HG03025 (cell line): ENCODE results near the gene WWOX.

Experiments used
- ATAC-seq: cut with Tn5 transposase; IDR thresholded peaks from one replicate; pipeline ENCODE4 v1.9.1; 2021; ENCODE audit warnings: mild to moderate bottlenecking, moderate library complexity; ENCODE audit not compliant: unreplicated experiment, low FRiP score

The WWOX gene

DNA sequence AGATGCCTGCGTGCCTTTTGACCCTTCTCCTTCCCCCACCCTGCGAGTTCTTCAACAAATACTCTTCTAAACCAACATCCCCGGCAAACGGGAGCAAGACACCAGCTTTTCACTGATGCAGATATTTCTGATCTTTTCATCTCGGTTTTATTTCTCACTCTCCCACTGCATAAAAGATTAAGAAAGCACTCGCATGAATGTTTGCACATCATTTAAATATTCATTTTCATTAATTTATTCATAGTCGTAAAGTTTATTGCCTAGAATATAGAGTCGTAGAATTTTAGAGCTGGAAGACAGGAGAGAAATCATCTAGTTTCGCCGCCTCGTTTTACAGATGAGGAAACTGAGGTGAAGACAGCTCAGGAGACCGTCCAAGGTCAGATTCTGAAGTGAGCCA, 1013.0 kb downstream of the WWOX start:
- no peak for ATAC-seq

DNA sequence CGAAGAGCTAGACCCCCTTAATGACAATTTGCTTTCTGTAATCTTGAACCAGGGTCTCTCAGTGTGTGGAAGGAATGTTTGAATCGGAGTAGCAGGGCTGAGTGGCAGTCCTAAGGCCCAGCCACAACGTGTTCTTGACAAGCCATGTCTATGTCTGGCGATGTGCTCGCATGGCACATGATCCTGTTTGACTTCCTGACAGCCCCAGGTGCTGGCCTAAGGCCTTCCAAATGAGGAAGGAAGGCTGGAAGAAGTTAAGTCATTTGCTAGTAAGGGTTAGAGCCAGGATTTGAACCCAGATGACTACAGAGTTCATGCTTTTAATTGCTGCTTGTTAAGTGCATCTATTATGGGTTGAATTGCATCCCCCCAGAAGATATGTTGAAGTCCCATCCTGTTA, 1014.4 kb downstream of the WWOX start:
- ATAC-seq = no peak

DNA sequence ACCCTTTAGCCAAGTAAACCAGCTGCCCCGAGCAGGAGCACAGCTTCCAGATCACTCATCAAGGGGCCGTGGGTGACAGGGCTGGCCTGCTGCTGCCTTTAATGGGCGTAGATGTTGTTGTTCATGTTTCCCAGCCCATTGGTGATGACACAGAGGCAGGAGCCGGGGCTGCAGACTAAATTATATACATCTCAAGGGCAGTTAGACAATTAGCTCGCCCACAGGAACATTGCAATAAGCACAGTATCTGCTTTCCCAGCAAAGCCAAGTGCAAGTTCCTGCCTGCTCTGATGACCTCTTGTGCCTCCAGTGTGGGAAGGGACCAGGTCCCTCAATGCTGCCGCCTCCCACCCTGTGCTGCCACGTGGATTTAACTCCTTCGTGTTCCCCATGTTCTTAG, 1015.3 kb downstream of the WWOX start:
- ATAC-seq = no peak

DNA sequence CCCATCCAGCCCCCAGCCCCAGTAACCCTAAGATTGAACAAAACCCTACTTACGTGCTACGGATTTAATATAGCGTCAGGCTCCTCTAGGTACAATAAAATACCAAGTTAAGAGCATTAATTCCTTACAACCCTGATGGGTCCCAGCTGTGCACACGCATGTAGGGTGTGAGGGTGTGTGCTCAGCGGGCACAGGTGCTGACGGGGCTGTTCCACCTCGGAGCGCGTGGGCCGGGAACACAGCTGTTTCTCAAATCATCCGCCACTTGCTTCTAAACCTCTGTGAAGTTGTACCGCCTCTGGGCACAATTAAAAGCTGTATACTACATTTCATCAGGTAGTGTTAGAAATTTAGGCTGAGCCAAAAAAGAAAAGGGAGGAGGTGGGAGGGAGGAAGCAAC, 1022.5 kb downstream of the WWOX start:
- no peak for ATAC-seq

DNA sequence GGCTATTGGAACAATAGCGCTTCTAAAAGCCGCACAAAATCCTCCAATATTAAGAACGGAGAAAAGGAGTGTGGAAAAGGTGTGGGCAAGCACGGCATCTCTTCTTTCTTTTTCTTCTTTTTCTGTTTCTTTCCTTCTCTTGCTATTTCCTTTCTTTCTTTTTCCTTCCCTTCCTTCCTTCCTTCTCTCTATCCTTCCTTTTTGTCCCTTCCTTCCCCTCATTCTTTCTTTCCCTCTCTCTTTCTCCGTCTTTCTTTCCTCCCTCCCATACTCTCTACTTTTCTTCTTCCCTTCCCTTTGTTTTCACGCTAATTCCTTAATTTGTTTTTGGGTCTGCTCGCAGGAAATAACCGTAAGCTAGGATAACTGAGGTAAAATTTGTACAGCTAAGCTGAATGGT, 1022.9 kb downstream of the WWOX start:
- no peak for ATAC-seq

DNA sequence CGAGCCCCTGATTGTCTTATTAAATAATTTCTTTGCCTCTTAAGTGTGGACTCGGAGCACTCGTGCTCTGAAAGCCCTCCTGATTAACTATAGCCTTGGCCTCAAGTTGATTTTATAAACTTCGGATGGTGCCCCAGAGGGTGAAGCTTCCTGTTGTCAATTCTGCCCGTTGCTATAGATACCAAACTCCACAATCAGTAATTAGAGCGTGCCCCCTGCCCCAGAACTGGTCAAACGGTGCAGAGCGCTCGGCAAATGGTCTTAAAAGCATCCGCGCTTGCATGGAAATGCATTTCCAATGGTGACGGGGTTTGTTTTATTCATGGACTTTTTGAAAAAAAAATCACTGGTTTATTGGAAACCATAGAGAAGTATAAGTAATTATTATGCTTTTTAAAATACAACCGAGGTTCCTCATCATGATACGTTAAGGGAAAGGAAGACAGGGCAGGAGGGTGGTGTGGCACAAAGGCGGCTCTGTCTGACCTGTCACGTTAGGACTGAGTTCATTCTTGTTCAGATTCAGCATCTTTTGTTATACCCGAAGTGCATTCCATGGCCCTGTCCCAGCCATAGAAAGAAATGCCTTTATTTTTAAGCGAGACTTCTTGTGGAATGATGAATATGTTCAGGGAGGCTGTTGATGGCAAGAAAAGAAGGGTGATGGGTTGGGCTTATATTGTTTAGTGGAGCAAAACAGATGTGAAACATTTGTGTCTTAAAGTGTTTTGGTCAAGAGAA, 1024.7 kb downstream of the WWOX start:
- no peak for ATAC-seq

DNA sequence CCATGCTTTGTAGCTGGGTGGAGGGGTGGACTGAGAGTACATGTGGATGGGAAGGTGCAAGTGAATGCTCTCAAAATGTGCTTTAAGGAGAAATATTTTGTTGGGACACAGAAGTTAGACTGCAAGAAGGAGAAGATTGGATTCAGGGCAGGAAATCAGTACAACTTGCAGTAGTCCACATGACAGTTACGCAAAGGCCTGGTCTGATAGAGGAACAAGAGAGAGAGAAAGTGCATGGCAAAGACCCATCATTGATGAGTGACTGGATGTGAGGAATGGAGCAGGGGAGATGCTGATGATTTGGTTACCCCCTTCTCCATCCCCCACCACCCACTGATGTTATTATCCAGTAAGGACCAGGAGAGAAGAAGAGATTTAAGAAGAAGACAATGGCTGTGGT, 1028.3 kb downstream of the WWOX start:
- ATAC-seq = no peak

DNA sequence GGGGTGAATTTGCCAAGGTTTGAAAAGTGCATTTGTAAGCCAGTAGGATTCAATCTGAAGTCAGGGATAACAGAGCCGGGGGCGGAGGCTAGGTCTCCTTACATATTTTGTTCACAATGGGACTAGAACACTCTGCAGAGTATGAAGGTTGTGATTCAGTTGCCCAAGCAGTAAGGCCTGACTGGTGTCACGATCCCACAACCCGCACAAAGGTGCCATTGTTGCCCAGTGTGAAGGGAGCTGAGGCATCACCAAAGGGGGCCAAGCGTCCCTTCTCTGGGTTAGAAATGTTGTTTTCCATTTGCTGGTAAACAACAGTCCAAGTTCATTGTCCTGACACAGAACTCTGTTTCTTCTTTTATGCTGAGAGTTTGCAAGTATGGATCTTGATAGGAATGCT, 1029.3 kb downstream of the WWOX start:
- ATAC-seq = no peak

DNA sequence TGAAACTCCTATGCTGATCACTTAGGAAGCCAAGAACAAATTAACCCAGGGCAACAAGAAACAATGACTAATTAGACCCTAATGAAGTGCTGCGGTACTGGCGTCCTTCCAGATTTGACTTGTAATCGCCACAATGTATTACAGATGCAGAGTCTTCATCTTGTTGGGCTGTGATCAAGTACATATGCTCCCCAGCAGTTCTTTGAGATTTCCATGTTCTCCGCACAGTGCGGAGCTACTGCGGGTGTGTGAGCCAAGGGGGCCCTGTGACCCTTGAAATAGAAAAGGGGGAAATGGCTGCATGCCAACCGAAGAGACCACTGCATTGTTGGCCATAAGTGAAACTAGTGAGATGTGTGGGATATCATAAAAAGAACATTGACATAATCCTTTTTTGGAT, 1031.2 kb downstream of the WWOX start:
- no peak for ATAC-seq

DNA sequence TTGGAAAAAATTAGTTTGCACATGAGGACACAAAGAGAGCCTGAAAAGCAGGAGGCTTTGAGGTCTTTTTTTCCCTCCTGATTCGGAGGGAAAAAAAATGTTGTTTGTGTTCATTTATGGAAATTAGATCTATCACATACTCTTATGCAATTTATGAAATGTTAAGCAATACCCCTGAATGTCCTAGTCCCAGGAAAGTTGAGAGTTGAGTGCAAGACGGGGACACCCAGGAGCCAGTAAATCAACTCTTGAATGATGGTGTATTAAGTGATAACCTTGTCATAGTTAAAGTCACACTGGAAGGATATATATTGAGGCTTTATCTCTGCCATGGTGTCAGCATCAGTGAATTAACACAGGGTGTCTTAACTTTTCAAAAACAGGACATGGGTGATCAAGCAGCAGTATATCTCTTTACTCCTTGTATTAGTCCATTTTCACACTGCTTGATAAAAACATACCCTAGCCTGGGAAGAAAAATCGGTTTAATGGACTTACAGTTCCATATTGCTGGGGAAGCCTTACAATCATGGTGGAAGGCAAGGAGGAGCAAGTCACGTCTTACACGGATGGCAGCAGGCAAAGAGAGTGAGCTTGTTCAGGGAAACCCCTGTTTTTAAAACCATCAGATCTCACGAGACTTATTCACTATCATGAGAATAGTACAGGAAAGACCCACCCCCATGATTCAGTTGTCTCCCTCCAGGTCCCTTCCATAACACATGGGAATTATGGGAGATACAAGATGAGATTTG, 1032.0 kb downstream of the WWOX start:
- ATAC-seq = no peak

DNA sequence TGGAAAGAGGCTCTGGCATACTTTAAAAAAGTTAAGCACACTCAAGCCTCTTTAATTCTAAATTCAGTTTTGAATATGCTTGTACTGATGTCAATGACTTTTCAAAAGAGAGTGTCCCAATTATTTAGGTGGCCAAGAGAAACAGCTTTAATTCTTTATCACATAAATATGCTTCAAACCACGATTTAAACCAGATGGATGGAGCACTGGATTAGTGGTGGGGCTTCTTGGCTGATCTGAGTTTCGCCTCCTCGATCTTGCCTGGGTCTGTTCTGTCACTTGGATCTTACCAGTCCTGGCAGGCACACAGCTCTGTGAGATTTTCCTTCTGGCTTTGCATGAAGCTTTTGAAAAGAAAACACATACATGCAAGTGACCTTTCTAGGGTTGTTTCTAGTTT, 1033.2 kb downstream of the WWOX start:
- no peak for ATAC-seq

DNA sequence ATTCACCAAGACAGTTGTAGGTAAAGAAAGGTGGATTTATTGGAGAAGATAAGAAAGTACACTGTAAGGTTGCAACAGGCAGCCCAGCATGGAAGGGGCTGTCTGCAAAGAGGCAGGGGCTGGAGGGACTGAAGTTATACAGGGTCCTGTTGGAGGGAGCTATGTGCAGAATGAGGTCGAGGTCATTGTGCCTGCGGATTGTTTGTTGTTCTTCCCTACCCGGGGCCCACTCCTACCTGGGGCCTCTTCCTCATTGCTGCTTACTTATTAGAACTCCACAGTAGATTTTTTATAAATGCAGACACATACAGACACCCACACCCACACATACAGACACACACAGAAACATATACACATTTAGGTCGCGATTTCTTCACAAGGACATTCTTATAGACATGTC, 1034.8 kb downstream of the WWOX start:
- no peak for ATAC-seq

DNA sequence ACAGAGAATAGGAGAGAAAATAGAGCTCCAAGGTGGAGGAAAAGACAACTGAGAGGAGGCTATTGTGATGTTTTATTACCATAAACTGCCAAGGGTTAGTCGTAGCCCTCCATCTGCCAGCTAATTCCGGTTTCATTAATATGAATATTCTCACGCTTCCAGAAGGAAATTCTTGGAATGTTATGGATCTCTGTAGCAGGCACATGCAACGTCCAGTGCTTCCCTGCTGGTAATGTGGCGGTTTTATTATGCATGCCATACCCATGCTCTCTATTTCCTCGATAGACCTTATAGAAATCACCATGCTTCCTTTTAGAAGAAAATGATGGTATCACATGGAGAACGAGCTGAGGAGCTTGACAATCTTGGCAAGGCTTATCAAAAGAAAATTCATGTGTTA, 1037.5 kb downstream of the WWOX start:
- ATAC-seq = no peak

DNA sequence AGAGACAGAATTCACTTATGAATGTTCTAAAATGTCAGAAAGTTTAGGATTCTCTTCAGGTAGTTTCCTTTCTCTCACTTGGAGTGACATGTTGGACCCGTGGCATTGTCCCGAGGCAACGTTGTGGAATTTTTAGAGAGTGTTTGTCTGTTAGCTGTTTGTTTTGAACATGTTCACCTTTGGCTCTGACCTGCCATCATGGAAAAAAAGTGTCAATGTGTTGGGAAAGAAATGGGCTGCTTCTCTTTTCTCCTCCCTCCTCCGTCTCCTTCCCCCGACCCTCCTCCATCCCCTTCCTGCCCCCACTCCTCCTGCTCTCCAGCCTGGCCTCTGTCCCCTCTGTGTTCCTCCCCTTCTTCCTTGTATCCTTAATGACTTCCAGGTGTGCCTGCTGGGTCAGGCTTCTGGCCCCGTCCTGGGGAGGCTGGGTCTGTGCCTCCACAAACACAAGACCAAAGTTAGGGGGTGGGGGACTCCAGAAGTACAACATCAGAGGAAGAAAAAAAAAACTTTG, 1038.0 kb downstream of the WWOX start:
- no peak for ATAC-seq

DNA sequence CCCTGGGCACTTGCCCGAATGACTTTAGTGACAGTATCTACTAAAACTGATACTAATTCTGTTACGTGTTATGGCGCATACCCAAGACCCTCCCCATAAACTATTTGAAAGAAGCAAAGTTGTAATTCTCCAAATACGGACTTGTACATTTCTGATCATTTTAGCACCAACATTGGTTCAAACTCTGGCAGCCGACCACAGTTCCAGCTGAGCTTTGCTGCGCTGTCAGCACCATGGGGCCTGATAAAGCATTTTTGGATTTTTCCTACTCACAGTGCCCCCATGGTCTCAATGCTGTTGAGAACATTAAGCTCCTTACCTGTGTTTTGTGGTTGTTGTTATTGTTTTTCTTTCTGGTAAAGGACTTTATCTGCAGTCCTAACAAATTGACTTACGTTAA, 1040.3 kb downstream of the WWOX start:
- no peak for ATAC-seq

DNA sequence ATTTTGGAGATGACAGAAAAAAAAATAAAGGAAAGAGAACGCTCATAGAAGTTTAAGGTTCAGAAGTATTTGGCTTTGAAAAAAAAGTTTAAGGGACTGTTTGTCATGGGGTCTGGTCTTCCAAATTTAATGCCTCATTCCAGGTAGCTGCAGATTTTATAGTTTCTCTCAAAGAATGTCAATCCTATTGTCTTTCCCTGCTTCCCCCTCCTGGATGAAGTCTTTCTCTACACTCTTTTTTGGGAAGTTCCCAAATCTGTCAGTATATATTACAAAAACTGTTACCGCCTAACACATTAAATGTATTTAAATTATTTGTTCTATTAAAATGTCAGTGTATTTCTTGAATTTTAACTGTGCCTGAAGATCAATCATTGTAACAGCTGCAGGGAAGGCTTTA, 1043.6 kb downstream of the WWOX start:
- ATAC-seq = no peak

DNA sequence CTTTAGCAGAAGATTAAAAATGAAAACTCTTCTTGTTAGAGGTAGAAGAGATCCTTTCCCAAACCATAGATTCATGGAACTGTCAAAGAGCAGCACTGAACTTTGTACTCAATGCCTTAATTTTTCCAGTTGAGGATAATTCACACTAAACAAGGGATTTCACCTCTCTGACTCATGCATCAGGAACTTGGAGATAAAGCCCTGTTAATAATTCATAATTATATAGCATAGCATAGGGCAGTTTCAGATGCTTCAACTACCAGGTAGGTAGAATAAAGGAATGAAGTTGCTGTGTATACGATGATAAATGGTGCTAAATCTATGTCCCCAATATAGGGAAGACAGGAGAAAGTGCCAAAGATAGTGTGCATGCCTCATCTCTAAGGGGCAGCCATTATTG, 1050.7 kb downstream of the WWOX start:
- no peak for ATAC-seq

DNA sequence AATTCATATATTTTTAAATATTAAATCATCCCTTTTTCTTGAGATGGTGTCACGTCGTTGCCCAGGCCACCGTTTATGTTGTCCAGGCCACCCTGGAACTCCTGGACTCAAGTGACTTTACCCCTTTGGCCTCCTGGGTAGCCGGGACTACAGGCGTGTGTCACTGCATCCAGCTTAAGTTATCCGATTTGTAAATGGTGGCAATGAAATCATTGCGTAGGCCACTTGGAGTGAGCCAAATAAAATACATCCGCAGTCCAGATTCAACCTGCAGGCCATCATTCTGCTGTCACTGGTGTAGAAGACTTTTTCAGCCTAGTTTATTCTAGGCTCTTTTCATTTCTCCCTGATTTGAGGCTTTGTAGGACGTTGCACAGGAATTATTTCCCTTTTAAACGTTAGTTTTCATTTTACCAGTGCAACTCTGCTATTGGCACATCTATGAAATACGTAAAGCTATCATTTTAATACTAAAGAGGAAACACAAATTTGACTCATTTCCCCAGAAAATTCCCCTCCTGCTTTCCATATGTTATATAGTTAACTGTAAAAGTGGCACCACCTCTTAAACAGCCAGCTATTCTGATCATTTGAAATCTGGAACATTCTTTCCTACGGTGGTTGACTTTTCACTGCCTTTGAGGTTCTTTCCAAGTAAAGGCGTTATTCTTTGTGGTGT, 1051.3 kb downstream of the WWOX start:
- ATAC-seq = no peak

DNA sequence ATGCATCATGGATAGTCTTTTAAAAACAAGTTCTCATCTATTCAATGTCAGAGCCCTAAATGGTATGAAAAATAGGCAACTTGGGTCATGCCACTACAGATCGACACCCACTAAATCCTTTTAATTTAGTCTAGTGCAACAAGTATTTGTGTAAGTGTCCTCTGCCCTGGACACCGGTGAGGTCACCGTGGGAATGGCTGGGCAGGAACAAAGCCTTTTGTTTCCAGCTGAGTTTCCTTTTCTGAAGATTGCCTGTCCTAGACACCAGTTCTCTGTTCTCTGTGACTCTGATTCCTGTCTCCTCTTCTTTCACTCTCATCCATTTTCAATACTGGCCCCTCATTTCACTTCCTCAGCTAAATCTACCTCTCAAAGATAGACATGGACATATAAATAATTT, 1054.6 kb downstream of the WWOX start:
- no peak for ATAC-seq

DNA sequence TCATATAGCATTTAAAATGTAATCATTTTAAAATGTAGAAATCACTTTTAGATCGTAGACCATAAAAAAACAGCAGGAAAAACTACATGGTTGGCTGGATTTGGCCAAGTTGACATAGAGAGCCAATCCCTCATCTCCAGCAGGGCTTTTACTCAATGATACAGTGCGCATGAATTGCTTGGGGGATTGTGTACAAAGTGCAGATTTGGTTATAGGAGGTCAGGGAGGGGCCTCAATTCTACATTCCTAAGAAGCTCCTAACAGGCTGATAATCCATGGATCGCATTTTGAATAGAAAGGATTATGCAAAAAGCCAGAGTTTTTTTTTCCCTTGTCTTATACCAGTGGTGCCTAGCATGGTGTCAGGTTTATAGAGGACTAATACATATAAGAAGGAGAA, 1056.0 kb downstream of the WWOX start:
- no peak for ATAC-seq

DNA sequence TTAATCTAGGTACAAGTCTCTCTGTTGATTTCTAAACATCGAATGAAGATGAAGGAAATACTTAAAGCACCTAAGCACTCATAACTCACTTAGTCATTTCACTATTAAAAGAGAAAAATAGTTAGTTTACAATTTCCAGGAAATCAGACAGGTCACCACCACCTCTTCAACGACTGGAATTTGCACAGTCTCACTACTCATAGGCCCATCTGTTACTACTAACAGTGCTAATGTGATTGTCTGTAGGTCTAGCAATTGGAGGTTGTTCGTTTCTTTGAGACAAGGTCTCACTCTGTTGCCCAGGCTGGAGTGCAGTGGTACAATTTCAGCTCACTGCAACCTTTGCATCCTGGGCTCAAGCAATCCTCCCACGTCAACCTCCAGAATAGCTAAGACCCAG, 1056.5 kb downstream of the WWOX start:
- ATAC-seq = no peak

DNA sequence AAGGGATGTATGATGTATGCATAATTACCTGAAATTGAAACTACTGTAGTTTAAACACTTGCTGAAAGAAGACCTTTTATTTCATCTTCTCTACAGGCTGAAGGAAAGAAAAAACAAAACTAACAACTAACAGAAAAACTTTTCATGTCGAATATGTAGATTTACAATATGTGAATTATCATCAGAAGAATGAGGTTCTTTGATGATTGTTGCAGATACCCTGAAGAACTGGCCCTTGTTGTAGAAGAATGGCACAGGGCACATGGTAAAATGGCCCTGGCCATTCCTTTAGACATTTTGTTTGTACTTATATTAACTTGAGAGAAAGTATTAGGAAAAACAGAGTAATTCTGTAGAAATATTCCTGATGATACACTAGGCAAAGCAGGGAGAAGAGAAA, 1057.3 kb downstream of the WWOX start:
- ATAC-seq = no peak
